ENCODE results near the gene AZIN2. TPM values are rescaled to one million over a fixed set of nuclear protein-coding genes. Genes with fewer than 3 reads are reported as not detected.
"Not testable (repeated sequence)": the region's sequence is repeated elsewhere in the genome, so short reads cannot be mapped to it uniquely, and the experiment has no call there.

Gene AZIN2
- polyA plus RNA-seq, 2 of the 4 experiments (the other 2 are of a cell fraction): 1.6 to 1.9 TPM

- Histone ChIP-seq H3K4me1 (no peaks in the 10 kb centered on the region), H3K4me3 (no peak overlapping the region), H3K4me2 (no peak overlapping the region), H3K27ac (no peak overlapping the region), H3K9me3 (no peaks in the 10 kb centered on the region)
- no peak for ATAC-seq
- no peak for FAIRE-seq
- ChIA-PET CTCF (no interaction called here), POLR2A (no interaction called here)
- 79% methylated on average over 4 of the region's 10 CpGs for WGBS (ENCODE audit: missing lambda C conversion rate)
- no peak for DNase-seq (ENCODE audit: low read depth in 1 of 2, low spot score in 1 of 2)
- no peak for TF ChIP-seq RCOR1 (IDR thresholded peaks at IDR 0.05; ENCODE audit: low read depth, low read length)
- TF ChIP-seq FOSL2 (IDR thresholded peaks at IDR 0.05): no peak
- TF ChIP-seq FOSL2 (CRISPR knock-in tag; IDR thresholded peaks at IDR 0.05): no peak
- no peak for TF ChIP-seq TP53 (CRISPR knock-in tag; IDR thresholded peaks at IDR 0.05)
- TF ChIP-seq, protein P1, sequence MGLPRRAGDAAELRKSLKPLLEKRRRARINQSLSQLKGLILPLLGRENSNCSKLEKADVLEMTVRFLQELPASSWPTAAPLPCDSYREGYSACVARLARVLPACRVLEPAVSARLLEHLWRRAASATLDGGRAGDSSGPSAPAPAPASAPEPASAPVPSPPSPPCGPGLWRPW (IDR thresholded peaks at IDR 0.05): no peak
- TF ChIP-seq, protein P2, sequence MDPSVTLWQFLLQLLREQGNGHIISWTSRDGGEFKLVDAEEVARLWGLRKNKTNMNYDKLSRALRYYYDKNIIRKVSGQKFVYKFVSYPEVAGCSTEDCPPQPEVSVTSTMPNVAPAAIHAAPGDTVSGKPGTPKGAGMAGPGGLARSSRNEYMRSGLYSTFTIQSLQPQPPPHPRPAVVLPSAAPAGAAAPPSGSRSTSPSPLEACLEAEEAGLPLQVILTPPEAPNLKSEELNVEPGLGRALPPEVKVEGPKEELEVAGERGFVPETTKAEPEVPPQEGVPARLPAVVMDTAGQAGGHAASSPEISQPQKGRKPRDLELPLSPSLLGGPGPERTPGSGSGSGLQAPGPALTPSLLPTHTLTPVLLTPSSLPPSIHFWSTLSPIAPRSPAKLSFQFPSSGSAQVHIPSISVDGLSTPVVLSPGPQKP (IDR thresholded peaks at IDR 0.05; ENCODE audit: low read depth, low read length): no peak
- TF ChIP-seq RARB (CRISPR knock-in tag; IDR thresholded peaks at IDR 0.05): no peak
Observed at GRCh38 chr1:33133478-33134105, 52.6 kb downstream of the AZIN2 start.

- CTCF ChIA-PET: interaction anchor here (2.8 kb wide), 1 partner anchor 9 kb away, joined by 18 read pairs; no protein-coding TSS in a partner anchor
- H3K9me3 ChIP-seq; FAIRE-seq; H3K4me1 ChIP-seq; POLR2A ChIA-PET; H3K27ac ChIP-seq; H3K4me3 ChIP-seq; DNase-seq (ENCODE audit: low read depth in 1 of 2, low spot score in 1 of 2); H3K4me2 ChIP-seq; ATAC-seq: not testable (repeated sequence)
- 83% methylated on average over 1 of the region's 1 CpG for WGBS (ENCODE audit: missing lambda C conversion rate)
Observed at GRCh38 chr1:33136041-33136440, 55.1 kb downstream of the AZIN2 start.

DNA sequence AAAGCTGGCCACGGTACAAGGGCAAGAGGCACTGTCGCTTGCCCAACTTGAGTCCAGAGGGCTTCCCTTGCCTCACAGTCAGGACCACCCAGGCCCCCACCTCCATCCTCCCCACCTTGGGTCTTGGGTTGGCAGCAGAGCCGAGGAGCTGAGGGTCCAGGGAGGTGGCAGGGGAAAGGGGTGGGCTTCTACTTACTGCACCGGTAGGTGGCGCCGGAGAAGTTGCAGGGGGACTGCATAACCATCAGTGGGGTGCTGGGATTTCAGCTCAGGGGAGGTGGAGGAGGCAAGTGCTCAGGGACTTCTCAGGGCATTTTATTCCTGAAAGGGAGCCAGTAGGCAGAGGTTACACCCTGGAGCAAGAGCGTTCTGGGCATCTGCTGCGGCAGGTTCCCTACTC, 56.8 kb downstream of the AZIN2 start:
- DNase-seq (ENCODE audit: low read depth in 1 of 2, low spot score in 1 of 2): no peak
- H3K4me1 ChIP-seq: no peaks in the 10 kb centered on the region
- TF ChIP-seq RAD21 (conservative IDR thresholded peaks at IDR 0.05 in 1 of 2, IDR thresholded peaks at IDR 0.05 in 1 of 2) (peak in 1 of 2 experiments; percentile 25; a peak in 1 of 5 replicates), ZC3H11A (IDR thresholded peaks at IDR 0.05) (no peak)
- ATAC-seq: peak in 1 of 2 experiments; percentile 76; a peak in 3 of 6 replicates
- no peak overlapping the region for H3K27ac ChIP-seq
- no peak for FAIRE-seq
- H3K9me3 ChIP-seq: no peaks in the 10 kb centered on the region
- ChIA-PET CTCF (interaction anchor here (0.9 to 2.8 kb wide), 5 partner anchors 9 to 475 kb away, joined by 3 to 18 read pairs (median 3); no protein-coding TSS in a partner anchor), POLR2A (interaction anchor here (0.7 kb wide), 1 partner anchor 442 kb away, joined by 3 read pairs; no protein-coding TSS in a partner anchor)
- 54% methylated on average over 8 of the region's 8 CpGs for WGBS (ENCODE audit: missing lambda C conversion rate)
- no peak overlapping the region for H3K4me2 ChIP-seq
- H3K4me3 ChIP-seq: no peak overlapping the region

DNA sequence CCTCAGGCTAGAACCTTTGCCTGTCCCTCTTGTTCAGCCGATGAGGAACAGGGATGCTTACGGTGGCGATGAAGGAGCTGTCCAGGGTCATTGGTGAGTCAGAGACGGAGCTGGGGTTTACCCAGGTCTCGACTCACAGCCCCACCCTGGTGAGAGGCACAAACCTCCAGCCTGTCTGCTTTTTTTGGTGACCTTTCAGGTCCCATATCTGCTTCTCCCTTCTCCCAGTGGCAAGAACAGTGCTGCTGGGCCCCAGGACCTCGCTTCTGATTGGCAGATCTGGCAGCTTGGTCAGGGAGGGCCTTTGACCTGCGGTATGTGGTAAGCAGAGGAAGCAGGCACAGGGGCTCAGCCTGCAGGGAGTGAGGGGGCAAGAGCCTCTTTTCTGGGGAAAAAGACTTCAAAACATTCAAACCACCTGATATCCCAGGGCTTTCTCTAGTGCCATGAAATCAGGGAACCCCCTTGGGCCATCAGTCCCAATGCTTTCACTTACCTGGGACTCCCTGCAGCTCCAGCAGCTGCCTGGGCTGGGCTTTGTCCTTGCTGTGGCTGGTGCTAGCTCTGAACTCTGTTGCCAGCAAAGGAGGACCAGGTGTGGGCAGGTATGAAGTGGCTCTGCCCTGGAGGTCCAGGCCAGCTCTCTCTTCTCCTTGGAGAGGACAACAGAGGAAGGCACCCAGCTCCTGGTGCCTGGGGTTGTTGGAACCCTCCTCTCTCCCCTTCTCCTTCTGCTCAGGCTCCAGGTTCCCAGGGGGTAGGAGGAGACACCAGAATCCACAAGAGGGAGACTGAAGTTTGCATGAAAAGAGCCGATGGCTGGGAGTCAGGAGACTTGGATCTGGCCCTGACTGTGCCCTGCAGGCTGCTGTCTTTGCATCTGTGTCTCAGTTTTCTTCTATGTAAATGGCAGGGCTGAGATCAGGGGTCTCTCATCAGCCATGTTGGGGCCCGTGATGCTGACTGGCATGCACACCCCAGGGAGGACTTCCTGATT, 59.5 kb downstream of the AZIN2 start:
- H3K9me3 ChIP-seq: no peaks in the 10 kb centered on the region
- no peak overlapping the region for H3K27ac ChIP-seq
- DNase-seq (ENCODE audit: low read depth in 1 of 2, low spot score in 1 of 2) (no peak), ATAC-seq (peak; percentile 28 to 48; a peak in 3 of 6 replicates), FAIRE-seq (no peak)
- WGBS (ENCODE audit: missing lambda C conversion rate): 38% methylated on average over 9 of the region's 9 CpGs
- H3K4me3 ChIP-seq: no peak overlapping the region
- ChIA-PET CTCF (interaction anchor here (1.3 to 1.9 kb wide), 2 partner anchors 14 to 54 kb away, joined by 3 to 8 read pairs; no protein-coding TSS in a partner anchor), POLR2A (interaction anchor here (0.6 kb wide), 1 partner anchor 120 kb away, joined by 3 read pairs; no protein-coding TSS in a partner anchor)
- H3K4me1 ChIP-seq: no peaks in the 10 kb centered on the region
- H3K4me2 ChIP-seq: no peak overlapping the region
- TF ChIP-seq ZNF302 (CRISPR knock-in tag; IDR thresholded peaks at IDR 0.05): no peak
- TF ChIP-seq ZFP36 (IDR thresholded peaks at IDR 0.05; ENCODE audit: borderline replicate concordance, partially characterized antibody): no peak
- TF ChIP-seq TP53 (CRISPR knock-in tag; IDR thresholded peaks at IDR 0.05): no peak
- TF ChIP-seq, protein P3, sequence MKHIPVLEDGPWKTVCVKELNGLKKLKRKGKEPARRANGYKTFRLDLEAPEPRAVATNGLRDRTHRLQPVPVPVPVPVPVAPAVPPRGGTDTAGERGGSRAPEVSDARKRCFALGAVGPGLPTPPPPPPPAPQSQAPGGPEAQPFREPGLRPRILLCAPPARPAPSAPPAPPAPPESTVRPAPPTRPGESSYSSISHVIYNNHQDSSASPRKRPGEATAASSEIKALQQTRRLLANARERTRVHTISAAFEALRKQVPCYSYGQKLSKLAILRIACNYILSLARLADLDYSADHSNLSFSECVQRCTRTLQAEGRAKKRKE (CRISPR knock-in tag; IDR thresholded peaks at IDR 0.05; ENCODE audit: low read depth): no peak
- no peak for TF ChIP-seq JUNB (IDR thresholded peaks at IDR 0.05)
- TF ChIP-seq EP300 (IDR thresholded peaks at IDR 0.05): no peak
- TF ChIP-seq EHF (CRISPR knock-in tag; IDR thresholded peaks at IDR 0.05): no peak
- no peak for TF ChIP-seq CHD2 (IDR thresholded peaks at IDR 0.05; ENCODE audit: low read length, partially characterized antibody)
- TF ChIP-seq, protein P4, sequence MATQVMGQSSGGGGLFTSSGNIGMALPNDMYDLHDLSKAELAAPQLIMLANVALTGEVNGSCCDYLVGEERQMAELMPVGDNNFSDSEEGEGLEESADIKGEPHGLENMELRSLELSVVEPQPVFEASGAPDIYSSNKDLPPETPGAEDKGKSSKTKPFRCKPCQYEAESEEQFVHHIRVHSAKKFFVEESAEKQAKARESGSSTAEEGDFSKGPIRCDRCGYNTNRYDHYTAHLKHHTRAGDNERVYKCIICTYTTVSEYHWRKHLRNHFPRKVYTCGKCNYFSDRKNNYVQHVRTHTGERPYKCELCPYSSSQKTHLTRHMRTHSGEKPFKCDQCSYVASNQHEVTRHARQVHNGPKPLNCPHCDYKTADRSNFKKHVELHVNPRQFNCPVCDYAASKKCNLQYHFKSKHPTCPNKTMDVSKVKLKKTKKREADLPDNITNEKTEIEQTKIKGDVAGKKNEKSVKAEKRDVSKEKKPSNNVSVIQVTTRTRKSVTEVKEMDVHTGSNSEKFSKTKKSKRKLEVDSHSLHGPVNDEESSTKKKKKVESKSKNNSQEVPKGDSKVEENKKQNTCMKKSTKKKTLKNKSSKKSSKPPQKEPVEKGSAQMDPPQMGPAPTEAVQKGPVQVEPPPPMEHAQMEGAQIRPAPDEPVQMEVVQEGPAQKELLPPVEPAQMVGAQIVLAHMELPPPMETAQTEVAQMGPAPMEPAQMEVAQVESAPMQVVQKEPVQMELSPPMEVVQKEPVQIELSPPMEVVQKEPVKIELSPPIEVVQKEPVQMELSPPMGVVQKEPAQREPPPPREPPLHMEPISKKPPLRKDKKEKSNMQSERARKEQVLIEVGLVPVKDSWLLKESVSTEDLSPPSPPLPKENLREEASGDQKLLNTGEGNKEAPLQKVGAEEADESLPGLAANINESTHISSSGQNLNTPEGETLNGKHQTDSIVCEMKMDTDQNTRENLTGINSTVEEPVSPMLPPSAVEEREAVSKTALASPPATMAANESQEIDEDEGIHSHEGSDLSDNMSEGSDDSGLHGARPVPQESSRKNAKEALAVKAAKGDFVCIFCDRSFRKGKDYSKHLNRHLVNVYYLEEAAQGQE (IDR thresholded peaks at IDR 0.05): no peak
- no peak for TF ChIP-seq NFE2L2 (conservative IDR thresholded peaks at IDR 0.05; ENCODE audit: low read length)
- no peak for TF ChIP-seq NR3C1 (IDR thresholded peaks at IDR 0.05)
- no peak for TF ChIP-seq E2F6 (IDR thresholded peaks at IDR 0.05; ENCODE audit: borderline replicate concordance, low read depth)
- no peak for TF ChIP-seq RFX5 (IDR thresholded peaks at IDR 0.05)
